Smooth muscle cell (in vitro differentiated cells): ENCODE data around the gene RPLP2. TPM values are rescaled to one million over a fixed set of nuclear protein-coding genes. Genes with fewer than 3 reads are reported as not detected.

ENCODE experiments used
- DNase-seq: peaks from one replicate; lab custom pipeline; 2025; ENCODE audit not compliant: unreplicated experiment; lab: John Stamatoyannopoulos, UW
- H2AFZ ChIP-seq: fragments of 200-600 bp; sonication (generic); 2 replicates; pipeline ENCODE4 v1.6.0; 2016; ENCODE audit warnings: antibody characterized with exemption, low read depth, mild to moderate bottlenecking
- H3F3A ChIP-seq: fragments of 200-600 bp; sonication (generic); 2 replicates; pipeline ENCODE4 v1.6.0; 2017; ENCODE audit warnings: antibody characterized with exemption, low read depth
- H3K27ac ChIP-seq: fragments of 200-600 bp; sonication (generic); 2 replicates; pipeline ENCODE4 v1.5.1; 2016; ENCODE audit warnings: low read depth, mild to moderate bottlenecking
- H3K27me3 ChIP-seq: fragments of 200-600 bp; sonication (generic); 2 replicates; pipeline ENCODE4 v1.6.1; 2016; ENCODE audit warnings: low read depth, mild to moderate bottlenecking
- H3K36me3 ChIP-seq: fragments of 200-600 bp; sonication (generic); 2 replicates; pipeline ENCODE4 v1.5.1; 2016; ENCODE audit warnings: low read depth
- H3K4me1 ChIP-seq: fragments of 200-600 bp; sonication (generic); 2 replicates; pipeline ENCODE4 v1.5.1; 2016; ENCODE audit warnings: low read depth
- H3K4me2 ChIP-seq: fragments of 200-600 bp; sonication (generic); 2 replicates; pipeline ENCODE4 v1.6.0; 2016; ENCODE audit warnings: mild to moderate bottlenecking
- H3K4me3 ChIP-seq: fragments of 200-600 bp; sonication (generic); 2 replicates; pipeline ENCODE4 v1.5.1; 2016; ENCODE audit warnings: mild to moderate bottlenecking
- H3K79me2 ChIP-seq: fragments of 200-600 bp; sonication (generic); 2 replicates; pipeline ENCODE4 v1.6.0; 2016; ENCODE audit warnings: low read depth, mild to moderate bottlenecking
- H3K9ac ChIP-seq: fragments of 200-600 bp; sonication (generic); 2 replicates; pipeline ENCODE4 v1.6.0; 2016; ENCODE audit warnings: low read depth
- H3K9me3 ChIP-seq: fragments of 200-600 bp; sonication (generic); replicated peaks from 2 replicates; pipeline ENCODE4 v1.5.1; 2016; ENCODE audit warnings: low read depth
- H4K20me1 ChIP-seq: fragments of 200-600 bp; sonication (generic); 2 replicates; pipeline ENCODE4 v1.6.0; 2016; ENCODE audit warnings: low read depth
- WGBS: methylation state at CpG from one replicate; pipeline ENCODE4 v1.1.7; 2016; ENCODE audit warnings: low lambda C conversion rate; 5-methylcytosine and 5-hydroxymethylcytosine counted together
- polyA plus RNA-seq: library from polyadenylated mRNA; unstranded; fragments of >200 nt; fragmentation: Nextera tagmentation; extraction: Ambion mirVana; gene quantifications from 2 replicates; pipeline ENCODE4 v1.2.1, GENCODE V29; 2016
- total RNA-seq: library from RNA; depleted of rRNA; stranded (reverse); fragments of >200 nt; gene quantifications from 2 replicates; pipeline ENCODE4 v1.2.3, GENCODE V29; 2014
- TF ChIP-seq, protein P1 (sequence below): fragments of 200-600 bp; sonication (generic); IDR thresholded peaks from 2 replicates; pipeline ENCODE4 v1.5.1; 2017; ENCODE audit warnings: borderline replicate concordance, mild to moderate bottlenecking, antibody characterized with exemption; ENCODE audit not compliant: insufficient read depth, poor library complexity, severe bottlenecking

Gene RPLP2
- total and polyA plus RNA-seq, 2 experiments from 2014 or later = 472 to 622 TPM

DNA sequence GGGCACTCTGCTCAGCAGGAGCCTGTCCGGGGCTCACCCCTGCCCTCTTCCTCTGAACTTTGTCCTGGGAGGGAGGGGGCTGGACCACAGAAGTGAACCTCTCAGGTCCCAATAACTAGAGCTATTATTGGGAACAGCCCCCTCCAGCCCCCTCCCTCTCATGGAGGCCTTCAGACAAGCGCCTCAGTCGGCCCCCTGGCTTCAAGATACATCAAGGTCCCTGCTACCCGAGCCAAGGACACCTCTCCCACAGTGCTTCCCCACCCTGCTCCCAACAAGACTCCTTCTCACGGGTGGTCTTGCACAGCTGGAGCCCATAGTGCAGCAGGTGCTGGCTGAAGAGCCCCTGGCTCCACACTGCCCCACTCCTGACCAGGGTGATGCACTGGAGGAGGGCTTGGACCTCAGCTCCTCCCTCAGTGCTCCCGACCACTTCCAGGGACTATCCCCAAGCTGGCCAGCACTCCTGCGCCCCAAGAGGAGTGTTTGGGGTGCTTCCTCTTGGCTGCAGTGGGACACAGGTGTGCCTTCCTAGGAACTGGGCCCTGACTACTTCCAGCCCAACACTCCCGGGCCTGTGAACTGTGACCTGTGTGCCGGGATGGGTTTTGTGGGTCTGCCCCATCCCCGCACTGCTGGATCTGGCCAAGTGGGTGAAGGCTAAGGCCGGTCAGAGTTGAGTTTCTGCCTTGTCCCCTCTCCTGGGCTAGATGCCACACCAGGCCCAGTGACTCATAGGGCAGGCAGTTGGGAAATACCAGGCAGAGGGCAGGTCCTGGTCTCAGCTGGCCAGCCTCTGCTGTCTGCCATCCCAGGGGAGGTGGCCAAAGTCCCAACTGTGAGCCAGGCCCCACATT lies 11.1 kb downstream of the RPLP2 start:
- Histone ChIP-seq H3K36me3 (no peaks in the 10 kb centered on the region), H3K9me3 (no peaks in the 10 kb centered on the region), H3K4me2 (peak overlapping the region; percentile 100), H3K27me3 (peaks cover 10% of the 10 kb centered on the region), H3K79me2 (peaks cover 13% of the 10 kb centered on the region), H3K9ac (no peak overlapping the region), H2AFZ (no peak overlapping the region), H3K4me1 (peaks cover 10% of the 10 kb centered on the region), H3K27ac (no peak overlapping the region), H3K4me3 (peak overlapping the region; percentile 96), H3F3A (no peaks in the 10 kb centered on the region), H4K20me1 (peaks cover 37% of the 10 kb centered on the region)
- TF ChIP-seq, protein P1, sequence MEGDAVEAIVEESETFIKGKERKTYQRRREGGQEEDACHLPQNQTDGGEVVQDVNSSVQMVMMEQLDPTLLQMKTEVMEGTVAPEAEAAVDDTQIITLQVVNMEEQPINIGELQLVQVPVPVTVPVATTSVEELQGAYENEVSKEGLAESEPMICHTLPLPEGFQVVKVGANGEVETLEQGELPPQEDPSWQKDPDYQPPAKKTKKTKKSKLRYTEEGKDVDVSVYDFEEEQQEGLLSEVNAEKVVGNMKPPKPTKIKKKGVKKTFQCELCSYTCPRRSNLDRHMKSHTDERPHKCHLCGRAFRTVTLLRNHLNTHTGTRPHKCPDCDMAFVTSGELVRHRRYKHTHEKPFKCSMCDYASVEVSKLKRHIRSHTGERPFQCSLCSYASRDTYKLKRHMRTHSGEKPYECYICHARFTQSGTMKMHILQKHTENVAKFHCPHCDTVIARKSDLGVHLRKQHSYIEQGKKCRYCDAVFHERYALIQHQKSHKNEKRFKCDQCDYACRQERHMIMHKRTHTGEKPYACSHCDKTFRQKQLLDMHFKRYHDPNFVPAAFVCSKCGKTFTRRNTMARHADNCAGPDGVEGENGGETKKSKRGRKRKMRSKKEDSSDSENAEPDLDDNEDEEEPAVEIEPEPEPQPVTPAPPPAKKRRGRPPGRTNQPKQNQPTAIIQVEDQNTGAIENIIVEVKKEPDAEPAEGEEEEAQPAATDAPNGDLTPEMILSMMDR = no peak
- WGBS = 85% methylated on average over 11 of the region's 11 CpGs
- no peak for DNase-seq

DNA sequence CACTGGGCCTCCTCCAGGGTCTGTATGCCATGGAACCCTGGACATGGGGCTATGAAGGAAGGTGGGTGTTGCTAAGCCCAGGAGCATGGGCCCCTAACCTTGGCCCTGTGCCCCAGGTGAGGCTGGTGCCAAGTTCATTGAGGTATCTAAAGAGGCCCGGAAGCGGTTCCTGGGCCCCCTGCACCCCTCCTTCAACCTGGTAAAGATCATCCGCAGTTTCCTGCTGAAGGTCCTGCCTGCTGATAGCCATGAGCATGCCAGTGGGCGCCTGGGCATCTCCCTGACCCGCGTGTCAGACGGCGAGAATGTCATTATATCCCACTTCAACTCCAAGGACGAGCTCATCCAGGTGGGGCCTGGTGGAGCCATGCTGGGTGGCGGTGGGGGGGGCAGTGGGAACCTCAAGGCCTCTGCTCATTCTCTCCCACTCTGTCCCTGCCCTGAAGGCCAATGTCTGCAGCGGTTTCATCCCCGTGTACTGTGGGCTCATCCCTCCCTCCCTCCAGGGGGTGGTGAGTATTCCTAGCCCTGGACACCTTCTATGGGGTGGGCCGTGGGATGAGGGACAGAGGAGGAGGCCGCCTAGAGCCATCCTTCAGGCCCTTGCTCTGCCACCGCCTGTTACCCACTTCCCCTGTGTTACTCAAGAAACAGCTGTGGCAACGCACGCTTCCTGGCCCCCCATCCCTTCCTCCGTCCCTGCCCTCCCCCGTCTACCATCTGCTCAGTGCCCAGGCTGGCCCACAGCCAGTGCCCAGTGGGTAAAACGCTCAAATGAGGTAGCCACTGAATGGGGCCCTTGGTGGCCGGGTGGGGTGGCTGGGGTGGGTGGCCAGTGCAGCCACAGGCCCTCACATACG lies 12.0 kb downstream of the RPLP2 start:
- Histone ChIP-seq H3K79me2 (peaks cover 13% of the 10 kb centered on the region), H3F3A (no peaks in the 10 kb centered on the region), H4K20me1 (peaks cover 37% of the 10 kb centered on the region), H3K4me1 (peaks cover 10% of the 10 kb centered on the region), H3K9me3 (no peaks in the 10 kb centered on the region), H3K27ac (no peak overlapping the region), H2AFZ (no peak overlapping the region), H3K27me3 (peaks cover 19% of the 10 kb centered on the region), H3K4me3 (no peak overlapping the region), H3K36me3 (no peaks in the 10 kb centered on the region), H3K4me2 (no peak overlapping the region), H3K9ac (no peak overlapping the region)
- 97% methylated on average over 18 of the region's 22 CpGs for WGBS
- TF ChIP-seq, protein P1 = no peak
- no peak for DNase-seq

DNA sequence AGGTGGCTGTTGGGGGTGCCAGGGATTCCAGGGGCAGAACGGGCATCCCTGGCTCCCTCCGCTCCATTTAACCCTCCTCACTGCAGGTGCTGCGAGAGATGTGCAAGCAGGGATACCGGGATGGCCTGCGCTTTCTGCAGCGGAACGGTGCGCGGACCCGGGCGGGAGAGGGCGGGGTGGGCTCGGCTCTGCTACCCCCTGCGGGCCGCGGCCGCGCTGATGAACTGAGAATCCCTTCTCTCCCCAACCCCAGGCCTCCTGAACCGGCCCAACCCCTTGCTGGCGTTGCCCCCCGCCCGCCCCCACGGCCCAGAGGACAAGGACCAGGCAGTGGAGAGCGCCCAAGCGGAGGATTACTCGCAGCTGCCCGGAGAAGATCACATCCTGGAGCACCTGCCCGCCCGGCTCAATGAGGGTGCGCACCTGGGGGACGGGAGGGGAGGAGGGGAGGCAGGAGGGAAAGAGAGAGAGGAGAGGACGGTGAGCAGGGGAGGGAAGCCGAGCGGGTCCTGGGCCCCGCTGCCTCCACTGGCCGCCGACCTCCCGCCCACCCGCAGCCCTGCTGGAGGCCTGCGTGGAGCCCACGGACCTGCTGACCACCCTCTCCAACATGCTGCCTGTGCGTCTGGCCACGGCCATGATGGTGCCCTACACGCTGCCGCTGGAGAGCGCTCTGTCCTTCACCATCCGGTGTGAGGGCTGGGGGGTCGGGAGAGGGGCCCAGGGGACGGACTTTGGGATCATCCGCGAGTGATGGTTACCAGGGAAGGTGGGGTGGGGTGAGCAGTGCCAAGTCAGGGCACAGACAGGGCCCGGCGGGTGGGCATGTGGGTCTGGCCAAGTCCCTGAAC lies 13.9 kb downstream of the RPLP2 start:
- Histone ChIP-seq H3F3A (no peaks in the 10 kb centered on the region), H3K9ac (no peak overlapping the region), H3K79me2 (peaks cover 13% of the 10 kb centered on the region), H3K36me3 (no peaks in the 10 kb centered on the region), H3K27ac (no peak overlapping the region), H3K4me2 (no peak overlapping the region), H3K9me3 (no peaks in the 10 kb centered on the region), H3K4me3 (no peak overlapping the region), H3K4me1 (peaks cover 16% of the 10 kb centered on the region), H3K27me3 (peaks cover 38% of the 10 kb centered on the region), H2AFZ (no peak overlapping the region), H4K20me1 (peaks cover 42% of the 10 kb centered on the region)
- TF ChIP-seq, protein P1 = no peak
- no peak for DNase-seq
- 94% methylated on average over 25 of the region's 53 CpGs for WGBS
